Astrocyte of the spinal cord (primary cell): ENCODE results near the gene MYLK4.

Experiments
- DNase-seq: peaks from one replicate; pipeline ENCODE4 v3.0.0; 2011; ENCODE audit warnings: low read depth, low spot score
- H3K4me3 ChIP-seq: 2 replicates; pipeline ENCODE4 v1.5.1; 2011; ENCODE audit warnings: low read depth, mild to moderate bottlenecking, low read length, moderate library complexity
- in situ Hi-C: cut with HindIII; loops from 2 replicates; pipeline ENCODE4 v1.10.0; 2017; ENCODE audit warnings: low sequenced_read_pairs
- TF ChIP-seq, protein P1 (sequence below): IDR thresholded peaks from 2 replicates; pipeline ENCODE4 v1.5.1; 2012; ENCODE audit warnings: low read depth, mild to moderate bottlenecking, low read length, inconsistent platforms

MYLK4 gene

GRCh38 chr6:2652611-2653010, 98.1 kb downstream of the MYLK4 start:
- in situ Hi-C loops = no loop called here
- DNase-seq = no peak
- TF ChIP-seq, protein P1, sequence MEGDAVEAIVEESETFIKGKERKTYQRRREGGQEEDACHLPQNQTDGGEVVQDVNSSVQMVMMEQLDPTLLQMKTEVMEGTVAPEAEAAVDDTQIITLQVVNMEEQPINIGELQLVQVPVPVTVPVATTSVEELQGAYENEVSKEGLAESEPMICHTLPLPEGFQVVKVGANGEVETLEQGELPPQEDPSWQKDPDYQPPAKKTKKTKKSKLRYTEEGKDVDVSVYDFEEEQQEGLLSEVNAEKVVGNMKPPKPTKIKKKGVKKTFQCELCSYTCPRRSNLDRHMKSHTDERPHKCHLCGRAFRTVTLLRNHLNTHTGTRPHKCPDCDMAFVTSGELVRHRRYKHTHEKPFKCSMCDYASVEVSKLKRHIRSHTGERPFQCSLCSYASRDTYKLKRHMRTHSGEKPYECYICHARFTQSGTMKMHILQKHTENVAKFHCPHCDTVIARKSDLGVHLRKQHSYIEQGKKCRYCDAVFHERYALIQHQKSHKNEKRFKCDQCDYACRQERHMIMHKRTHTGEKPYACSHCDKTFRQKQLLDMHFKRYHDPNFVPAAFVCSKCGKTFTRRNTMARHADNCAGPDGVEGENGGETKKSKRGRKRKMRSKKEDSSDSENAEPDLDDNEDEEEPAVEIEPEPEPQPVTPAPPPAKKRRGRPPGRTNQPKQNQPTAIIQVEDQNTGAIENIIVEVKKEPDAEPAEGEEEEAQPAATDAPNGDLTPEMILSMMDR = no peak
- no peak overlapping the region for H3K4me3 ChIP-seq

GRCh38 chr6:2651961-2652360, 98.8 kb downstream of the MYLK4 start:
- TF ChIP-seq, protein P1 = no peak
- in situ Hi-C loops = no loop called here
- no peak for DNase-seq
- no peak overlapping the region for H3K4me3 ChIP-seq

DNA sequence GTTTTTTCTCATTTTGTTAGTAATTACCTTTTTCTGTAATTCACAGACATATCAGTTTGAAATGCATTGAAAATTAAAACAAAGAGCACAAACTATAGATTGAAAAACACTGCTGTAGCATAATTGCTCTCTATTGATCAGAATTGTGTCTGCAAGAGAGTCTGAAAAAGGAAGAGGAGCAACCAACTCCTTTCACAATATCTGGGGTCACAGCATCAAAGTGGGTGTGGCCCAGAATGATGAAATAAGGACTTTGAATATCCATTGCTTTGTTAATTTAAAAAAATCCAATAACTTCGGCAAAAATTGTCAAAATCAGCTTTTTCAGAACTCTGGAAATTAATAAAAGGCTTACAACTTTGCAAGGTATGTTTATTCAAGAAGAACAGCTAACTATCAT, 99.2 kb downstream of the MYLK4 start:
- in situ Hi-C loops = no loop called here
- DNase-seq = no peak
- TF ChIP-seq, protein P1 = no peak
- no peak overlapping the region for H3K4me3 ChIP-seq

DNA sequence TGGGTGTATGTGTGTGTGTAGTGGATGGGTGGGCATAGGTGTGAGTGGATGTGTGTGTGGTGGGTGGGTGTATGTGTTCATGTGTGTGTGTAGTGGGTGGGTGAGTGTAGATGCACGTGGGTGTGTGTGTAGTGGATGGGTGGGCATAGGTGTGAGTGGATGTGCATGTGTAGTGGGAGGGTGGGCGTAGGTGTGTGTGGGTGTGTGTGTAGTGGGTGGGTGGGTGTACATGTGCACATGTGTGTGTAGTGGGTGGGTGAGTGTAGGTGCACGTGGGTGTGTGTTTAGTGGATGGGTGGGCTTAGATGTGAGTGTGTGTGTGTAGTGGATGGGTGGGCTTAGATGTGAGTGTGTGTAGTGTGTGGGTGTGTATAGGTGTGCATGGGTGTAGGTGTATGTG, 104.4 kb downstream of the MYLK4 start:
- in situ Hi-C loops = no loop called here
- TF ChIP-seq, protein P1 = no peak
- no peak overlapping the region for H3K4me3 ChIP-seq
- no peak for DNase-seq

GRCh38 chr6:2643935-2644539, 106.7 kb downstream of the MYLK4 start:
- H3K4me3 ChIP-seq = no peak overlapping the region
- in situ Hi-C loops = no loop called here
- TF ChIP-seq, protein P1 = no peak

GRCh38 chr6:2643130-2643529, 107.6 kb downstream of the MYLK4 start:
- no peak for DNase-seq
- no peak overlapping the region for H3K4me3 ChIP-seq
- TF ChIP-seq, protein P1 = no peak
- in situ Hi-C loops = no loop called here

More at GRCh38 chr6:2643935-2644539, 106.7 kb downstream of the MYLK4 start:
- no peak for DNase-seq
